Transverse colon (tissue), 3 donors: ENCODE measurements around the gene AGAP1.

Experiments used
- CTCF ChIP-seq, 5 experiments: fragments of 200-600 bp in 3 of 5; fragments of 450-650 bp in 2 of 5; sonication (generic) in 3 of 5; IDR thresholded peaks; 1 replicate in 2 of 5; 2 replicates in 3 of 5; pipeline ENCODE4 v1.5.1; 2016 to 2017; ENCODE audit warnings: antibody characterized with exemption in 5 of 5, inconsistent platforms in 3 of 5, mild to moderate bottlenecking in 2 of 5, moderate library complexity in 1 of 5
- POLR2A ChIP-seq: fragments of 450-650 bp; IDR thresholded peaks from one replicate; pipeline ENCODE4 v1.6.1; 2016; ENCODE audit warnings: antibody characterized with exemption, mild to moderate bottlenecking, moderate library complexity

GRCh38 chr2:236156095-236156859, 662.4 kb downstream of the AGAP1 start:
- TF ChIP-seq CTCF (IDR thresholded peaks at IDR 0.05): no peak
- TF ChIP-seq POLR2A: no peak
